A549 (cell line): ENCODE measurements around the gene KRTAP1-4.
A peak's percentile ranks its signal among the peaks of the same experiment; 100 is the strongest.
"Not testable (repeated sequence)": the region's sequence is repeated elsewhere in the genome, so short reads cannot be mapped to it uniquely, and the experiment has no call there.

ENCODE experiments used
- BHLHE40 ChIP-seq: IDR thresholded peaks from 2 replicates; pipeline ENCODE4 v1.6.1; 2012; ENCODE audit warnings: low read depth, low read length, inconsistent platforms
- CEBPB ChIP-seq, 2 experiments: fragments of >200 bp in 1 of 2; sonication (Bioruptor Twin) in 1 of 2; formaldehyde crosslinking in 1 of 2; IDR thresholded peaks; 2 replicates each; pipeline ENCODE4 v1.6.1; 2012 to 2016
- CTCF ChIP-seq: fragments of >200 bp; sonication (Bioruptor Twin); formaldehyde crosslinking; IDR thresholded peaks from 3 replicates; pipeline ENCODE4 v1.5.1; 2016
- ESRRA ChIP-seq: fragments of 150-350 bp; IDR thresholded peaks from 2 replicates; pipeline ENCODE4 v1.6.1; 2014; ENCODE audit warnings: mild to moderate bottlenecking, low read length, borderline replicate concordance
- HDAC2 ChIP-seq: fragments of 200-600 bp; sonication (generic); IDR thresholded peaks from 2 replicates; pipeline ENCODE4 v1.6.1; 2016
- NR3C1 ChIP-seq: fragments of >200 bp; sonication (Bioruptor Twin); formaldehyde crosslinking; IDR thresholded peaks from 3 replicates; pipeline ENCODE4 v1.6.1; 2017
- RAD21 ChIP-seq, 2 experiments: fragments of >200 bp in 1 of 2; sonication (Bioruptor Twin) in 1 of 2; formaldehyde crosslinking in 1 of 2; IDR thresholded peaks in 1 of 2; conservative IDR thresholded peaks in 1 of 2; 2 replicates in 1 of 2; 3 replicates in 1 of 2; pipeline ENCODE4 v1.6.1; 2012 to 2018; ENCODE audit warnings: inconsistent platforms in 1 of 2
- RFX5 ChIP-seq: fragments of 450-650 bp; IDR thresholded peaks from 2 replicates; pipeline ENCODE4 v1.7.1; 2014; ENCODE audit warnings: antibody characterized with exemption, mild to moderate bottlenecking, moderate library complexity

- TF ChIP-seq BHLHE40; HDAC2; CTCF; RFX5; NR3C1; RAD21 (conservative IDR thresholded peaks at IDR 0.05 in 1 of 2, IDR thresholded peaks at IDR 0.05 in 1 of 2); ESRRA: not testable (repeated sequence)
- TF ChIP-seq CEBPB (IDR thresholded peaks at IDR 0.05): peak in 1 of 2 experiments; percentile 48; a peak in 1 of 4 replicates
These were observed 29.5 kb upstream of the KRTAP1-4 start for GRCh38 chr17:41059276-41060051.
